Neuronal stem cell (in vitro differentiated cells): ENCODE results near the gene RRP1.

Experiments used
- DNase-seq: peaks from one replicate; pipeline ENCODE4 v3.0.0-alpha.2; 2013; ENCODE audit warnings: low spot score
- H2AFZ ChIP-seq: one replicate; pipeline ENCODE4 v1.6.1; 2013; ENCODE audit warnings: mild to moderate bottlenecking, low read length, inconsistent platforms
- H2AK5ac ChIP-seq: 2 replicates; pipeline ENCODE4 v1.6.1; 2013; ENCODE audit warnings: low read depth, mild to moderate bottlenecking, inconsistent platforms, low read length, moderate library complexity, mixed read lengths
- H2BK120ac ChIP-seq: 2 replicates; pipeline ENCODE4 v1.6.1; 2013; ENCODE audit warnings: low read depth, mild to moderate bottlenecking, inconsistent platforms, low read length, moderate library complexity, mixed read lengths
- H2BK12ac ChIP-seq: one replicate; pipeline ENCODE4 v1.6.1; 2013; ENCODE audit warnings: low read length, inconsistent platforms
- H2BK15ac ChIP-seq: 2 replicates; pipeline ENCODE4 v1.6.1; 2013; ENCODE audit warnings: mild to moderate bottlenecking, low read length, inconsistent platforms, mixed read lengths
- H2BK5ac ChIP-seq: one replicate; pipeline ENCODE4 v1.6.1; 2013; ENCODE audit warnings: inconsistent platforms, mild to moderate bottlenecking, low read length, moderate library complexity
- H3K14ac ChIP-seq: one replicate; pipeline ENCODE4 v1.6.1; 2013; ENCODE audit warnings: low read length, inconsistent platforms
- H3K18ac ChIP-seq: 2 replicates; pipeline ENCODE4 v1.6.1; 2013; ENCODE audit warnings: low read length, inconsistent platforms
- H3K23ac ChIP-seq: 2 replicates; pipeline ENCODE4 v1.6.1; 2013; ENCODE audit warnings: low read depth, mild to moderate bottlenecking, mixed read lengths, low read length, inconsistent platforms; ENCODE audit not compliant: poor library complexity
- H3K27ac ChIP-seq: replicated peaks from 3 replicates; pipeline ENCODE4 v1.5.1; 2013; ENCODE audit warnings: low read length, inconsistent platforms
- H3K27me3 ChIP-seq, 3 experiments: 2 replicates each; pipeline ENCODE4 v1.6.1; 2013; ENCODE audit warnings: low read length in 3 of 3, mild to moderate bottlenecking in 2 of 3, inconsistent platforms in 1 of 3, low read depth in 1 of 3, mixed read lengths in 1 of 3, moderate library complexity in 1 of 3; ENCODE audit not compliant: control insufficient read depth in 3 of 3, insufficient read depth in 3 of 3
- H3K36me3 ChIP-seq, 2 donors: replicated peaks in 1 of 2; 2 replicates each; pipeline ENCODE4 v1.6.1; 2013; ENCODE audit warnings: low read length in 2 of 2; ENCODE audit not compliant: control insufficient read depth in 2 of 2, insufficient read depth in 2 of 2
- H3K4ac ChIP-seq: 2 replicates; pipeline ENCODE4 v1.6.1; 2013; ENCODE audit warnings: inconsistent platforms, mild to moderate bottlenecking, low read length, moderate library complexity
- H3K4me1 ChIP-seq, 2 donors: 1 replicate in 1 of 2; 2 replicates in 1 of 2; pipeline ENCODE4 v1.6.1; 2013; ENCODE audit warnings: low read length in 2 of 2, low read depth in 1 of 2; ENCODE audit not compliant: control insufficient read depth in 2 of 2, insufficient read depth in 1 of 2
- H3K4me2 ChIP-seq: one replicate; pipeline ENCODE4 v1.6.1; 2013; ENCODE audit warnings: mild to moderate bottlenecking, low read length, inconsistent platforms; ENCODE audit not compliant: insufficient read depth, poor library complexity, severe bottlenecking
- H3K4me3 ChIP-seq, 2 donors: 2 replicates each; pipeline ENCODE4 v1.5.1; 2013; ENCODE audit warnings: low read length in 2 of 2, mild to moderate bottlenecking in 2 of 2, inconsistent platforms in 1 of 2, moderate library complexity in 1 of 2
- H3K79me1 ChIP-seq: one replicate; pipeline ENCODE4 v1.6.1; 2013; ENCODE audit warnings: low read depth, mild to moderate bottlenecking, inconsistent platforms, low read length, moderate library complexity
- H3K9ac ChIP-seq: one replicate; pipeline ENCODE4 v1.6.1; 2013; ENCODE audit warnings: mild to moderate bottlenecking, low read depth, low read length, inconsistent platforms; ENCODE audit not compliant: poor library complexity
- H3K9me3 ChIP-seq, 2 donors: replicated peaks in 1 of 2; 2 replicates each; pipeline versions ENCODE3 to v1.6.1; 2013; ENCODE audit warnings: low read length in 2 of 2, mild to moderate bottlenecking in 2 of 2, inconsistent platforms in 1 of 2, low read depth in 1 of 2, mixed read lengths in 1 of 2, moderate library complexity in 1 of 2; ENCODE audit not compliant: control insufficient read depth in 2 of 2, insufficient read depth in 1 of 2
- H4K8ac ChIP-seq: one replicate; pipeline ENCODE4 v1.6.1; 2013; ENCODE audit warnings: low read depth, mild to moderate bottlenecking, inconsistent platforms, low read length, moderate library complexity
- H4K91ac ChIP-seq: one replicate; pipeline ENCODE4 v1.6.1; 2013; ENCODE audit warnings: low read length, low read depth, mild to moderate bottlenecking, inconsistent platforms; ENCODE audit not compliant: poor library complexity
- WGBS, 2 donors: extraction: QIAGEN DNeasy Blood & Tissue Kit; methylation state at CpG; one replicate each; pipeline ENCODE4 v1.1.7; 2013; ENCODE audit warnings: missing lambda C conversion rate in 2 of 2, mixed read lengths in 1 of 2; ENCODE audit not compliant: insufficient read length in 2 of 2, insufficient replicate concordance in 1 of 2; ENCODE audit errors: extremely low coverage in 2 of 2; 5-methylcytosine and 5-hydroxymethylcytosine counted together

The RRP1 gene

GRCh38 chr21:43816611-43817071 is 27.3 kb downstream of the RRP1 start:
- no peak overlapping the region for H3K4me2 ChIP-seq
- peak overlapping the region; percentile 48 for H2AK5ac ChIP-seq
- H3K27ac ChIP-seq: no peak overlapping the region
- peak overlapping the region; percentile 0 for H3K23ac ChIP-seq
- no peak overlapping the region for H3K4me3 ChIP-seq
- no peak overlapping the region for H4K91ac ChIP-seq
- H3K18ac ChIP-seq: peak overlapping the region; percentile 80
- peak overlapping the region; percentile 82 for H2BK5ac ChIP-seq
- peaks cover 3 to 6% of the 10 kb centered on the region in 2 donors for H3K9me3 ChIP-seq
- no peak overlapping the region for H2BK120ac ChIP-seq
- DNase-seq: no peak
- peak overlapping the region; percentile 54 for H2BK15ac ChIP-seq
- H2BK12ac ChIP-seq: peak overlapping the region; percentile 73
- H3K4ac ChIP-seq: no peak overlapping the region
- no peak overlapping the region for H4K8ac ChIP-seq
- H3K79me1 ChIP-seq: no peaks in the 10 kb centered on the region
- no peak overlapping the region for H2AFZ ChIP-seq
- H3K9ac ChIP-seq: no peak overlapping the region
- peaks cover 5 to 8% of the 10 kb centered on the region in 2 donors for H3K4me1 ChIP-seq
- no peaks in the 10 kb centered on the region for H3K27me3 ChIP-seq
- H3K36me3 ChIP-seq: no peaks in the 10 kb centered on the region
- peak overlapping the region; percentile 0 for H3K14ac ChIP-seq
- WGBS, 2 donors: no CpG with 5 or more reads among the region's 14 CpGs

GRCh38 chr21:43817157-43818086 is 28.0 kb downstream of the RRP1 start:
- Histone ChIP-seq H3K27ac (no peak overlapping the region), H3K4me1 (peaks cover 5 to 8% of the 10 kb centered on the region in 2 donors), H3K4me2 (no peak overlapping the region), H3K9me3 (peaks cover 3 to 6% of the 10 kb centered on the region in 2 donors), H2BK5ac (peak overlapping the region; percentile 82), H3K4ac (no peak overlapping the region), H2AFZ (no peak overlapping the region), H3K23ac (peak overlapping the region; percentile 0), H4K8ac (no peak overlapping the region), H2BK12ac (peak overlapping the region; percentile 22), H2BK120ac (no peak overlapping the region), H3K79me1 (no peaks in the 10 kb centered on the region), H3K14ac (peak overlapping the region; percentile 0), H4K91ac (no peak overlapping the region), H2AK5ac (peak overlapping the region; percentile 91), H3K9ac (no peak overlapping the region), H3K4me3 (no peak overlapping the region), H3K18ac (peak overlapping the region; percentile 80), H3K36me3 (no peaks in the 10 kb centered on the region), H2BK15ac (peak overlapping the region; percentile 54), H3K27me3 (no peaks in the 10 kb centered on the region)
- DNase-seq: no peak
- no CpG with 5 or more reads among the region's 29 CpGs for WGBS, 2 donors

- Histone ChIP-seq H3K18ac (no peak overlapping the region), H3K4me1 (peaks cover 5 to 8% of the 10 kb centered on the region in 2 donors), H3K79me1 (no peaks in the 10 kb centered on the region), H3K9ac (no peak overlapping the region), H3K36me3 (no peaks in the 10 kb centered on the region), H4K91ac (no peak overlapping the region), H3K27ac (no peak overlapping the region), H3K4me2 (no peak overlapping the region), H3K23ac (no peak overlapping the region), H4K8ac (no peak overlapping the region), H2BK12ac (no peak overlapping the region), H2AK5ac (no peak overlapping the region), H3K4me3 (no peak overlapping the region), H3K14ac (no peak overlapping the region), H2BK120ac (no peak overlapping the region), H3K27me3 (no peaks in the 10 kb centered on the region), H2AFZ (no peak overlapping the region), H3K9me3 (peaks cover 3 to 6% of the 10 kb centered on the region in 2 donors), H2BK5ac (no peak overlapping the region), H3K4ac (no peak overlapping the region), H2BK15ac (no peak overlapping the region)
- no peak for DNase-seq
- WGBS, 2 donors: no CpG with 5 or more reads among the region's 3 CpGs
Measured at GRCh38 chr21:43818685-43819084, 29.3 kb downstream of the RRP1 start.
